Esophagus squamous epithelium (tissue), 5 donors: ENCODE data around the gene DCUN1D1. TPM values are rescaled to one million over a fixed set of nuclear protein-coding genes. Genes with fewer than 3 reads are reported as not detected.

Source experiments
- DNase-seq: peaks from one replicate; lab custom pipeline; 2025; lab: John Stamatoyannopoulos, UW
- H3K27ac ChIP-seq, 4 donors: fragments of 200-600 bp; sonication (generic); one replicate each; pipeline ENCODE4 v1.5.1; 2016 to 2019; ENCODE audit warnings: mild to moderate bottlenecking in 1 of 4
- H3K27me3 ChIP-seq, 4 donors: fragments of 200-600 bp; sonication (generic); 1 replicate in 3 of 4; 2 replicates in 1 of 4; pipeline versions ENCODE4 v1.5.1 to v1.6.0; 2017 to 2021; ENCODE audit warnings: antibody characterized with exemption in 1 of 4
- H3K36me3 ChIP-seq, 3 donors: fragments of 200-600 bp; sonication (generic); one replicate each; pipeline ENCODE4 v1.5.1; 2016 to 2019
- H3K4me1 ChIP-seq, 3 donors: fragments of 200-600 bp; sonication (generic); one replicate each; pipeline ENCODE4 v1.5.1; 2017 to 2019
- H3K4me3 ChIP-seq, 4 donors: fragments of 200-600 bp; sonication (generic); 1 replicate in 3 of 4; 2 replicates in 1 of 4; pipeline ENCODE4 v1.5.1; 2016 to 2019; ENCODE audit warnings: mild to moderate bottlenecking in 2 of 4, moderate library complexity in 1 of 4
- H3K9me3 ChIP-seq, 3 donors: fragments of 200-600 bp; sonication (generic); one replicate each; pipeline ENCODE4 v1.5.1; 2016 to 2019
- CTCF ChIP-seq, 6 experiments: fragments of 450-650 bp in 4 of 6; fragments of 200-600 bp in 2 of 6; sonication (generic) in 2 of 6; IDR thresholded peaks; one replicate each; pipeline ENCODE4 v1.5.1; 2016 to 2019; ENCODE audit warnings: antibody characterized with exemption in 6 of 6, mild to moderate bottlenecking in 4 of 6, moderate library complexity in 4 of 6
- POLR2A ChIP-seq, 4 donors: fragments of 450-650 bp; IDR thresholded peaks; one replicate each; pipeline ENCODE4 v1.6.1; 2017; ENCODE audit warnings: antibody characterized with exemption in 4 of 4, mild to moderate bottlenecking in 4 of 4, moderate library complexity in 3 of 4
- WGBS, 2 donors: methylation state at CpG; one replicate each; pipeline ENCODE4 v1.1.5; 2018; 5-methylcytosine and 5-hydroxymethylcytosine counted together
- intact Hi-C: fragments of 100-400 bp; cut with DNase I; formaldehyde crosslinking; loops from one replicate; pipeline ENCODE4 v1.15.0; 2022
- total RNA-seq, 4 donors: library from RNA; depleted of rRNA; stranded (reverse); fragments of >200 nt; gene quantifications; one replicate each; pipeline ENCODE4 v1.1.0, GENCODE V29; 2016
- donor health status: DM: yes; HTN: yes; CAD: no.

DCUN1D1 gene
- total RNA-seq, 4 donors from 2014 or later, result 12.6 to 32.6 (median 25.4) TPM

- Histone ChIP-seq H3K9me3 (no peaks in the 10 kb centered on the region), H3K27ac (no peak overlapping the region), H3K4me3 (no peak overlapping the region), H3K36me3 (peaks cover 0 to 21% (median 0%) of the 10 kb centered on the region in 3 donors), H3K27me3 (no peaks in the 10 kb centered on the region), H3K4me1 (peaks cover 0 to 47% (median 6%) of the 10 kb centered on the region in 3 donors)
- intact Hi-C loops, result no loop called here
- 81 to 88% methylated on average over 9 of the region's 9 CpGs for WGBS, 2 donors
- DNase-seq, result no peak
- TF ChIP-seq CTCF (IDR thresholded peaks at IDR 0.05) (no peak), POLR2A (IDR thresholded peaks at IDR 0.05) (no peak)
Observed at GRCh38 chr3:182965861-182966366, 14.4 kb downstream of the DCUN1D1 start.

- H3K4me3 ChIP-seq, result no peak overlapping the region
- no peaks in the 10 kb centered on the region for H3K27me3 ChIP-seq
- no peak for TF ChIP-seq POLR2A (IDR thresholded peaks at IDR 0.05)
- peaks cover 0 to 34% (median 0%) of the 10 kb centered on the region in 3 donors for H3K36me3 ChIP-seq
- no peaks in the 10 kb centered on the region for H3K9me3 ChIP-seq
- no peak overlapping the region for H3K27ac ChIP-seq
- no peak for DNase-seq
- intact Hi-C loops, result no loop called here
- 92 to 96% methylated on average over 1 of the region's 1 CpG for WGBS, 2 donors
- peaks cover 0 to 40% (median 6%) of the 10 kb centered on the region in 3 donors for H3K4me1 ChIP-seq
Observed at GRCh38 chr3:182964179-182964578, 16.2 kb downstream of the DCUN1D1 start.

DNA sequence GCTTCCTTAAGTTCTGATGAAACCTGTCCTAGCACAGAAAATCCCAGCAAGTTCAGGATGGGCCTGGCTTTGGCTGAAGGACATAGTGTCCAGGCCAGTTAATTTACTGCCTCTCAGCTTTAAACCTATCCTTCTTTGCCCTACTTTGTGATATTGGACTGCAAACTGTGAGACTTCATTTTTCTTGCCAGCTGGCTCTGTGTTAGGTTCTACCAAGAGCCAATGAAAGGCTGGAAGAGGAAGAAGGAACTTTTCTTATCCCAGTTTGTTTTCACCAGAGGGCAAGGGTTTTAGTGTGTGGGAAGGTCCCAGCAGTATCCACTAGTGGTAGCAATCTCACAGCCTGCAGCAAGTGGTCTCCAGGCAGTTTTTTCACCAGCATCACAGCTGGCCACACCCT is 18.2 kb downstream of the DCUN1D1 start:
- Histone ChIP-seq H3K9me3 (no peaks in the 10 kb centered on the region), H3K27me3 (no peaks in the 10 kb centered on the region), H3K36me3 (peaks cover 0 to 42% (median 0%) of the 10 kb centered on the region in 3 donors), H3K4me1 (peaks cover 0 to 20% (median 0%) of the 10 kb centered on the region in 3 donors), H3K4me3 (no peak overlapping the region), H3K27ac (peak overlapping the region in 2 of 4 donors; percentile 38 to 64)
- intact Hi-C loops, result no loop called here
- TF ChIP-seq POLR2A (IDR thresholded peaks at IDR 0.05), result no peak
- TF ChIP-seq CTCF (IDR thresholded peaks at IDR 0.05), result no peak
- DNase-seq, result no peak

DNA sequence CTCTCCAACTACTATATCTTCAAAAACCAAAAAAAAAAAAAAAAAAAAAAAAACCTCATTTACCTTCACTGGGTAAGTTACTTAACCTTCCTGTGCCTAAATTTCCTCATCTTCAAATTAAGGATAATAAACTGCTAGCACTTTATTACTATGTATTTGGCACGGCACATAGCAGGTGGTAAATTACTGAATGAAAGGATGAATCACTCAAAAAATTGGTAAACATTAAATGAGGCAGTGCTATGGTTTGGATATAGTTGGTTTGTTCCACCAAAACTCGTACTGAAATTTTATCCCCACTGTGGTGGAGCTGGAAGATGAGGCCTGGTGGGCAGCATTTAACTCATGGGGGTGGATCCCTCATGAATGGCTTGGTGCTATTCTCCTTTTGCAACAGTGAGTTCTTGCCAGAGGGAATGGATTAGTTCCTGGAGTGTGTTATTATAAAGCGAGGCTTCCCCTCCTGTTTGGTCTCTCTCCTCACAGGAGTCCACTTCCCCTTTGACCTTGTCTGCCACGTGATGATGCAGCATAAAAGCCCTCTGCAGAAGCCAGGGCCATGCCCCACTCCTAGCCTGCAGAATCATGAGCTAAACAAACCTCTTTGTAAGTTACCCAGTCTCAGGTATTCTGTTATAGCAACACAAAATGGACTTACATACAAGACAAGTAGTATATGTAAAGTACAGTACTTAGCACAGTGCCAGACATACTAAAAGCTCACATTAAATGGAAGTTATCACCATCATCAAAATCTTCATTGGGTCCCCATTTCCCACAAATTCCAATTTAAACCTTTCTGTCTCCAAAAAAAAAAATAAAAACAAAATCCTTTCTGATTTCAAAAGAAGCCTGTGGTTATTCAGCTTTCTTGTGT is 20.6 kb downstream of the DCUN1D1 start:
- 51 to 52% methylated on average over 4 of the region's 4 CpGs for WGBS, 2 donors
- DNase-seq, result no peak
- Histone ChIP-seq H3K9me3 (no peaks in the 10 kb centered on the region), H3K4me1 (peaks cover 0 to 11% (median 0%) of the 10 kb centered on the region in 3 donors), H3K27ac (no peak overlapping the region), H3K27me3 (no peaks in the 10 kb centered on the region), H3K4me3 (no peak overlapping the region), H3K36me3 (peaks cover 0 to 65% (median 0%) of the 10 kb centered on the region in 3 donors)
- TF ChIP-seq POLR2A (IDR thresholded peaks at IDR 0.05) (no peak), CTCF (IDR thresholded peaks at IDR 0.05) (no peak)
- intact Hi-C loops, result no loop called here

DNA sequence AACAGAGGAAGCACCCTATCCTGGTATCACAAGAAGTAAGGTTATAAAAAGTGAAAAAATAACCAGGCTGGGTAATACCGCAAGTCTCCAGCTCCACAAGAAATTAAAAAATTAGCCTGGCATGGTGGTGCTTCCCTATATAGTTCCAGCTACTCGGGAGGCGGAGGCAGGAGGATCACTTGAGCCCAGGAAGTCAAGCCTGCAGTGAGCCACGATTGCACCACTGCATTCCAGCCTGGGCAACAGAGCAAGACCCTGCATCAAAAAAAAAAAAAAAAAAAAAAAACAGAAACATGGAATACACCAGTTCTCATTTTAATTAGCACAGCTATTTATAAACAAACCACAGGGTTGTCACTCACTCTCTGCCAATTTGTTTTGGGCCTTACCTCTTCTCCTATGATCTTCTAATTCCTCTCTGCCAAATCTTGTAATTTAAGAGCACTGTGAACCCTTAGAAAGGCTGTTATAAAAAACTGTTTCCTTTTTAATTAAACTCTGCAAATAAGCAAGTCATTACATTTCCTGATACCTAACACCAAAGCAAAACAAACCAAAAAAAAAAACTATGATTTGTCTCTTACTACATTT is 22.6 kb downstream of the DCUN1D1 start:
- intact Hi-C loops, result no loop called here
- Histone ChIP-seq H3K36me3 (peaks cover 0 to 75% (median 0%) of the 10 kb centered on the region in 3 donors), H3K27ac (no peak overlapping the region), H3K4me3 (no peak overlapping the region), H3K27me3 (no peaks in the 10 kb centered on the region), H3K4me1 (peaks cover 0 to 10% (median 0%) of the 10 kb centered on the region in 3 donors), H3K9me3 (no peaks in the 10 kb centered on the region)
- TF ChIP-seq POLR2A (IDR thresholded peaks at IDR 0.05), result no peak
- 86 to 93% methylated on average over 4 of the region's 4 CpGs for WGBS, 2 donors
- no peak for DNase-seq

- 79 to 92% methylated on average over 4 to 5 of the region's 5 CpGs for WGBS, 2 donors
- no peak for DNase-seq
- H3K36me3 ChIP-seq, result peaks cover 0 to 74% (median 0%) of the 10 kb centered on the region in 3 donors
- H3K27ac ChIP-seq, result no peak overlapping the region
- TF ChIP-seq CTCF (IDR thresholded peaks at IDR 0.05) (no peak), POLR2A (IDR thresholded peaks at IDR 0.05) (no peak)
- H3K4me3 ChIP-seq, result no peak overlapping the region
- H3K4me1 ChIP-seq, result peaks cover 0 to 5% (median 0%) of the 10 kb centered on the region in 3 donors
- H3K9me3 ChIP-seq, result no peaks in the 10 kb centered on the region
- intact Hi-C loops, result no loop called here
- no peaks in the 10 kb centered on the region for H3K27me3 ChIP-seq
Observed at GRCh38 chr3:182957226-182957625, 23.1 kb downstream of the DCUN1D1 start.
